ENCODE measurements around the gene SCRG1. TPM values are rescaled to one million over a fixed set of nuclear protein-coding genes. Genes with fewer than 3 reads are reported as not detected.

Gene SCRG1
- total RNA-seq, 1 donor from 2014 or later: not detected

GRCh38 chr4:173357939-173358338, 41.0 kb downstream of the SCRG1 start:
- no peak for ATAC-seq (ENCODE audit: low read depth)
- Mint-ChIP-seq H3K4me3 (no peak overlapping the region), H3K4me1 (no peaks in the 10 kb centered on the region), H3K9me3 (peaks cover 2% of the 10 kb centered on the region), H3K27me3 (peaks cover 3% of the 10 kb centered on the region), H3K36me3 (ENCODE audit: low read depth) (no peaks in the 10 kb centered on the region), H3K27ac (no peak overlapping the region)
- intact Hi-C loops (cut with micrococcal nuclease): no loop called here
- no peak for TF ChIP-seq CTCF (IDR thresholded peaks at IDR 0.05)
- POLR2A ChIA-PET: no interaction called here
- DNase-seq: no peak
- CTCF ChIA-PET: no interaction called here

- H3K4me1 Mint-ChIP-seq: peaks cover 6% of the 10 kb centered on the region
- intact Hi-C loops (cut with micrococcal nuclease): no loop called here
- H3K4me3 Mint-ChIP-seq: no peak overlapping the region
- no peaks in the 10 kb centered on the region for H3K9me3 Mint-ChIP-seq
- H3K27me3 Mint-ChIP-seq: no peaks in the 10 kb centered on the region
- ATAC-seq (ENCODE audit: low read depth) (no peak), DNase-seq (no peak)
- ChIA-PET POLR2A (interaction anchor here (1.5 kb wide), 1 partner anchor 22 kb away, joined by 5 read pairs; no protein-coding TSS in a partner anchor), CTCF (interaction anchor here (1.7 kb wide), 1 partner anchor 28 kb away, joined by 4 read pairs; no protein-coding TSS in a partner anchor)
- no peak for TF ChIP-seq CTCF (IDR thresholded peaks at IDR 0.05)
- no peaks in the 10 kb centered on the region for H3K36me3 Mint-ChIP-seq (ENCODE audit: low read depth)
- H3K27ac Mint-ChIP-seq: no peak overlapping the region
Observed at GRCh38 chr4:173347467-173347866, 51.4 kb downstream of the SCRG1 start.

GRCh38 chr4:173346074-173346473, 52.8 kb downstream of the SCRG1 start:
- Mint-ChIP-seq H3K4me1 (peaks cover 6% of the 10 kb centered on the region), H3K4me3 (no peak overlapping the region), H3K36me3 (ENCODE audit: low read depth) (no peaks in the 10 kb centered on the region), H3K9me3 (no peaks in the 10 kb centered on the region), H3K27me3 (no peaks in the 10 kb centered on the region), H3K27ac (no peak overlapping the region)
- CTCF ChIA-PET: interaction anchor here (1.0 to 1.2 kb wide), 3 partner anchors 16 to 333 kb away, joined by 3 to 4 read pairs (median 3); no protein-coding TSS in a partner anchor
- TF ChIP-seq CTCF (IDR thresholded peaks at IDR 0.05): no peak
- ATAC-seq (ENCODE audit: low read depth) (no peak), DNase-seq (no peak)
- POLR2A ChIA-PET: interaction anchor here (0.8 to 2.0 kb wide), 3 partner anchors 11 to 23 kb away, joined by 4 to 19 read pairs (median 5); partner anchors contain the start of gene HMGB2
- intact Hi-C loops (cut with micrococcal nuclease): no loop called here

- ATAC-seq (ENCODE audit: low read depth) (no peak), DNase-seq (no peak)
- H3K36me3 Mint-ChIP-seq (ENCODE audit: low read depth): no peaks in the 10 kb centered on the region
- H3K4me3 Mint-ChIP-seq: no peak overlapping the region
- H3K4me1 Mint-ChIP-seq: peaks cover 6% of the 10 kb centered on the region
- H3K27me3 Mint-ChIP-seq: no peaks in the 10 kb centered on the region
- CTCF ChIA-PET: interaction anchor here (1.0 to 1.2 kb wide), 3 partner anchors 15 to 332 kb away, joined by 3 to 4 read pairs (median 3); no protein-coding TSS in a partner anchor
- no peaks in the 10 kb centered on the region for H3K9me3 Mint-ChIP-seq
- POLR2A ChIA-PET: interaction anchor here (0.8 to 2.0 kb wide), 2 partner anchors 11 to 24 kb away, joined by 4 to 19 read pairs; partner anchors contain the start of gene HMGB2
- intact Hi-C loops (cut with micrococcal nuclease): no loop called here
- no peak for TF ChIP-seq CTCF (IDR thresholded peaks at IDR 0.05)
- no peak overlapping the region for H3K27ac Mint-ChIP-seq
Observed at GRCh38 chr4:173345648-173346047, 53.3 kb downstream of the SCRG1 start.

- POLR2A ChIA-PET: interaction anchor here (2.0 kb wide), 1 partner anchor 9 kb away, joined by 19 read pairs; the partner anchor contains the start of gene HMGB2
Observed at GRCh38 chr4:173343832-173344397, 55.0 kb downstream of the SCRG1 start.

More at GRCh38 chr4:173343832-173344397, 55.0 kb downstream of the SCRG1 start:
- intact Hi-C loops (cut with micrococcal nuclease): no loop called here
- CTCF ChIA-PET: no interaction called here
- Mint-ChIP-seq H3K4me3 (no peak overlapping the region), H3K9me3 (no peaks in the 10 kb centered on the region), H3K4me1 (peaks cover 6% of the 10 kb centered on the region), H3K36me3 (ENCODE audit: low read depth) (no peaks in the 10 kb centered on the region), H3K27ac (no peak overlapping the region), H3K27me3 (no peaks in the 10 kb centered on the region)
- ATAC-seq (ENCODE audit: low read depth) (no peak), DNase-seq (no peak)
- TF ChIP-seq CTCF (IDR thresholded peaks at IDR 0.05): no peak

Measured in activated B cell treated with CpG ODN at 0.5 μM for 24 hours (primary cell).